A549 (cell line): ENCODE results near the gene VOPP1. TPM values are rescaled to one million over a fixed set of nuclear protein-coding genes. Genes with fewer than 3 reads are reported as not detected.

Source experiments
- ATAC-seq, 2 experiments: fragments of 200-7000 bp in 1 of 2; fragments of >200 bp in 1 of 2; cut with Nextera tagmentation in 1 of 2; cut with Tn5 transposase in 1 of 2; 3 replicates each; pipeline versions ENCODE4 v1.8.0 to v1.9.1; 2018 to 2020; ENCODE audit warnings: mild to moderate bottlenecking in 1 of 2, moderate library complexity in 1 of 2
- CTCF ChIA-PET: fragments of 300-600 bp; sonication (Branson Sonifier 250); formaldehyde crosslinking; extraction: SDS; loops from one replicate; lab custom pipeline; 2021; ENCODE audit warnings: antibody characterized with exemption, inconsistent platforms; lab: Yijun Ruan, JAX
- POLR2A ChIA-PET: fragments of 350-600 bp; formaldehyde crosslinking; extraction: SDS; loops from one replicate; lab custom pipeline; 2021; ENCODE audit warnings: antibody characterized with exemption, inconsistent platforms; lab: Yijun Ruan, JAX
- DNase-seq, 2 experiments: peaks; one replicate each; pipeline versions ENCODE4 v3.0.0 to v3.0.0-alpha.2; 2011 to 2016; ENCODE audit warnings: low read depth in 1 of 2, low spot score in 1 of 2
- FAIRE-seq: peaks from 2 replicates; lab custom pipeline; 2011; peaks lifted over from hg19 to GRCh38; lab: Jason Lieb, UNC
- H3K27ac ChIP-seq, 2 experiments: fragments of >200 bp; sonication (Bioruptor Twin); formaldehyde crosslinking; 3 replicates each; pipeline ENCODE4 v1.5.1; 2016 to 2017
- H3K4me1 ChIP-seq: fragments of >200 bp; sonication (Bioruptor Twin); formaldehyde crosslinking; 3 replicates; pipeline ENCODE4 v1.6.1; 2016
- H3K4me2 ChIP-seq: fragments of >200 bp; sonication (Bioruptor Twin); formaldehyde crosslinking; 3 replicates; pipeline ENCODE4 v1.6.1; 2016
- H3K4me3 ChIP-seq: fragments of >200 bp; sonication (Bioruptor Twin); formaldehyde crosslinking; 3 replicates; pipeline ENCODE4 v1.5.1; 2016
- H3K9me3 ChIP-seq: fragments of >200 bp; sonication (Bioruptor Twin); formaldehyde crosslinking; 3 replicates; pipeline ENCODE4 v1.6.1; 2016
- BHLHE40 ChIP-seq: IDR thresholded peaks from 2 replicates; pipeline ENCODE4 v1.6.1; 2012; ENCODE audit warnings: low read depth, low read length, inconsistent platforms
- CBX2 ChIP-seq: fragments of 200-600 bp; sonication (generic); IDR thresholded peaks from 2 replicates; pipeline ENCODE4 v1.6.1; 2016; ENCODE audit warnings: low read depth, mild to moderate bottlenecking, borderline replicate concordance
- CBX8 ChIP-seq: fragments of 200-600 bp; sonication (generic); IDR thresholded peaks from 2 replicates; pipeline ENCODE4 v1.6.1; 2016
- CTCF ChIP-seq: fragments of >200 bp; sonication (Bioruptor Twin); formaldehyde crosslinking; IDR thresholded peaks from 3 replicates; pipeline ENCODE4 v1.5.1; 2016
- E2F6 ChIP-seq: IDR thresholded peaks from 2 replicates; pipeline ENCODE4 v1.6.1; 2012; ENCODE audit warnings: low read depth, borderline replicate concordance
- EP300 ChIP-seq, 2 experiments: fragments of >200 bp; sonication (Bioruptor Twin); formaldehyde crosslinking; IDR thresholded peaks; 2 replicates in 1 of 2; 3 replicates in 1 of 2; pipeline ENCODE4 v1.6.1; 2016 to 2017
- HEYL ChIP-seq: fragments of 250-450 bp; sonication (Bioruptor Pico); IDR thresholded peaks from 2 replicates; pipeline ENCODE4 v1.8.0; 2021; ENCODE audit warnings: mild to moderate bottlenecking, moderate library complexity
- HOXB13 ChIP-seq: fragments of 250-450 bp; sonication (Bioruptor Pico); IDR thresholded peaks from 2 replicates; pipeline ENCODE4 v1.5.0; 2020; ENCODE audit warnings: low read depth, mild to moderate bottlenecking, moderate library complexity
- JUNB ChIP-seq: fragments of >200 bp; sonication (Bioruptor Twin); formaldehyde crosslinking; IDR thresholded peaks from 2 replicates; pipeline ENCODE4 v1.6.1; 2016
- KDM5A ChIP-seq: fragments of 200-600 bp; sonication (generic); IDR thresholded peaks from 2 replicates; pipeline ENCODE4 v1.6.1; 2016; ENCODE audit warnings: antibody characterized with exemption, mild to moderate bottlenecking
- MAFK ChIP-seq: fragments of 450-650 bp; IDR thresholded peaks from 2 replicates; pipeline ENCODE4 v1.6.1; 2014; ENCODE audit not compliant: partially characterized antibody
- MAX ChIP-seq: IDR thresholded peaks from 2 replicates; pipeline ENCODE4 v1.6.1; 2012
- MYC ChIP-seq: IDR thresholded peaks from 2 replicates; pipeline ENCODE4 v1.6.1; 2012; ENCODE audit warnings: mild to moderate bottlenecking, inconsistent platforms, low read length, improper control_type of control experiment, borderline replicate concordance
- NPAS2 ChIP-seq: fragments of 250-450 bp; sonication (Bioruptor Pico); IDR thresholded peaks from 2 replicates; pipeline ENCODE4 v1.8.0; 2022; ENCODE audit warnings: mild to moderate bottlenecking, moderate library complexity, borderline replicate concordance
- NR3C1 ChIP-seq: fragments of >200 bp; sonication (Bioruptor Twin); formaldehyde crosslinking; IDR thresholded peaks from 3 replicates; pipeline ENCODE4 v1.6.1; 2017
- PBX3 ChIP-seq: IDR thresholded peaks from 2 replicates; pipeline ENCODE4 v1.6.1; 2012
- PHF8 ChIP-seq: fragments of 200-600 bp; sonication (generic); IDR thresholded peaks from 2 replicates; pipeline ENCODE4 v1.6.1; 2016; ENCODE audit warnings: low read depth, mild to moderate bottlenecking, antibody characterized with exemption, moderate library complexity, borderline replicate concordance
- RAD21 ChIP-seq, 2 experiments: fragments of >200 bp in 1 of 2; sonication (Bioruptor Twin) in 1 of 2; formaldehyde crosslinking in 1 of 2; IDR thresholded peaks in 1 of 2; conservative IDR thresholded peaks in 1 of 2; 2 replicates in 1 of 2; 3 replicates in 1 of 2; pipeline ENCODE4 v1.6.1; 2012 to 2018; ENCODE audit warnings: inconsistent platforms in 1 of 2
- RARB ChIP-seq: fragments of 250-450 bp; sonication (Bioruptor Pico); IDR thresholded peaks from 2 replicates; pipeline ENCODE4 v1.8.0; 2021; ENCODE audit warnings: mild to moderate bottlenecking, moderate library complexity
- SMC3 ChIP-seq: fragments of >200 bp; sonication (Bioruptor Twin); formaldehyde crosslinking; IDR thresholded peaks from 3 replicates; pipeline ENCODE4 v1.6.1; 2018; ENCODE audit warnings: inconsistent platforms
- ZSCAN20 ChIP-seq: fragments of 250-450 bp; sonication (Bioruptor Pico); IDR thresholded peaks from 2 replicates; pipeline ENCODE4 v1.8.0; 2022; ENCODE audit warnings: mild to moderate bottlenecking, moderate library complexity
- WGBS: methylation state at CpG from one replicate; pipeline ENCODE4 v1.1.6; 2017; ENCODE audit errors: missing lambda C conversion rate; 5-methylcytosine and 5-hydroxymethylcytosine counted together
- polyA plus RNA-seq, 4 experiments: library from polyadenylated mRNA; depleted of rRNA in 3 of 4; stranded (reverse); fragments of >200 nt; fragmentation: RNase III in 1 of 4; extraction: RNeasy Plus Mini Kit Qiagen cat#74134 plus additional on column Dnase treatment in 1 of 4; gene quantifications; 2 replicates in 3 of 4; 3 replicates in 1 of 4; pipeline ENCODE4 v1.2.3, GENCODE V29; 2011 to 2017
- TF ChIP-seq, protein P1 (sequence below): fragments of 150-350 bp; IDR thresholded peaks from 2 replicates; pipeline ENCODE4 v1.6.1; 2014; ENCODE audit warnings: low read depth, mild to moderate bottlenecking, low read length
- TF ChIP-seq, protein P2 (sequence below): fragments of 450-650 bp; IDR thresholded peaks from 2 replicates; pipeline ENCODE4 v1.6.1; 2014; ENCODE audit warnings: antibody characterized with exemption

VOPP1 gene
- polyA plus RNA-seq, 2 of the 4 experiments (the other 2 are of a cell fraction), result 68.1 to 73.4 TPM

GRCh38 chr7:55594870-55595269 lies 22.6 kb upstream of the VOPP1 start:
- Histone ChIP-seq H3K4me1 (no peaks in the 10 kb centered on the region), H3K4me3 (no peak overlapping the region), H3K4me2 (no peak overlapping the region), H3K9me3 (no peaks in the 10 kb centered on the region), H3K27ac (no peak overlapping the region)
- FAIRE-seq (no peak), ATAC-seq (no peak), DNase-seq (no peak)
- ChIA-PET POLR2A (no interaction called here), CTCF (interaction anchor here (0.6 to 1.9 kb wide), 4 partner anchors 9 to 162 kb away, joined by 3 to 5 read pairs (median 3); no protein-coding TSS in a partner anchor)
- TF ChIP-seq NPAS2 (CRISPR knock-in tag) (no peak), CBX8 (no peak), MAFK (peak; percentile 62)

DNA sequence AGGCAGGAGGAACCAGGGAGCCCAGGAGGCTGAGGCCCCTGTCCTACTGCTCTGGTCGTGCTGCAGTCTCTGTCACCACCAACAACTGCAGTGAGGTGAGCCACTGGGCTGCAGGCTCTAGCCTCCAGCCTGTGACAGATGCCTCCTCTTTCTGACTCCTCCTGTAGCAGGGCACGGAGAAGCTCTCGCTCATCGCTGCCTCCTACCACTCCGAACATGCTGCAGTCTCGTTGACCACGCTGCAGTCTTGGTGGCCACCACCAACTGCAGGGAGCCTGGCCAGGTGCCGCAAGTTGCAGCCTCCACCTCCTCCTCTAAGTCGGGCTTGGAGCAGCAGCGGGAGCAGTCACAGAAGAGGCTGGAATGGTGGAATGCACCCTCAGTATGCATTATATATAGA lies 22.1 kb upstream of the VOPP1 start:
- Histone ChIP-seq H3K9me3 (no peaks in the 10 kb centered on the region), H3K4me2 (no peak overlapping the region)
- no peak for FAIRE-seq
- TF ChIP-seq, protein P1, sequence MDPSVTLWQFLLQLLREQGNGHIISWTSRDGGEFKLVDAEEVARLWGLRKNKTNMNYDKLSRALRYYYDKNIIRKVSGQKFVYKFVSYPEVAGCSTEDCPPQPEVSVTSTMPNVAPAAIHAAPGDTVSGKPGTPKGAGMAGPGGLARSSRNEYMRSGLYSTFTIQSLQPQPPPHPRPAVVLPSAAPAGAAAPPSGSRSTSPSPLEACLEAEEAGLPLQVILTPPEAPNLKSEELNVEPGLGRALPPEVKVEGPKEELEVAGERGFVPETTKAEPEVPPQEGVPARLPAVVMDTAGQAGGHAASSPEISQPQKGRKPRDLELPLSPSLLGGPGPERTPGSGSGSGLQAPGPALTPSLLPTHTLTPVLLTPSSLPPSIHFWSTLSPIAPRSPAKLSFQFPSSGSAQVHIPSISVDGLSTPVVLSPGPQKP, result no peak
- TF ChIP-seq HEYL (no peak), PBX3 (no peak), NR3C1 (no peak), MYC (no peak), PHF8 (no peak), JUNB (no peak), BHLHE40 (no peak), KDM5A (no peak)
- TF ChIP-seq, protein P2, sequence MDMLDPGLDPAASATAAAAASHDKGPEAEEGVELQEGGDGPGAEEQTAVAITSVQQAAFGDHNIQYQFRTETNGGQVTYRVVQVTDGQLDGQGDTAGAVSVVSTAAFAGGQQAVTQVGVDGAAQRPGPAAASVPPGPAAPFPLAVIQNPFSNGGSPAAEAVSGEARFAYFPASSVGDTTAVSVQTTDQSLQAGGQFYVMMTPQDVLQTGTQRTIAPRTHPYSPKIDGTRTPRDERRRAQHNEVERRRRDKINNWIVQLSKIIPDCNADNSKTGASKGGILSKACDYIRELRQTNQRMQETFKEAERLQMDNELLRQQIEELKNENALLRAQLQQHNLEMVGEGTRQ, result no peak
- TF ChIP-seq, all 56 proteins: peak for 0
- Histone ChIP-seq H3K4me1 (no peaks in the 10 kb centered on the region), H3K4me3 (no peak overlapping the region), H3K27ac (no peak overlapping the region)
- WGBS, result 35% methylated on average over 10 of the region's 10 CpGs
- ChIA-PET CTCF (interaction anchor here (0.5 to 1.9 kb wide), 3 partner anchors 78 to 704 kb away, joined by 3 to 5 read pairs (median 4); no protein-coding TSS in a partner anchor), POLR2A (no interaction called here)
- ATAC-seq, result no peak; a peak in 1 of 6 replicates
- DNase-seq, result no peak

GRCh38 chr7:55593515-55594318 lies 21.4 kb upstream of the VOPP1 start:
- Histone ChIP-seq H3K4me1 (no peaks in the 10 kb centered on the region), H3K27ac (no peak overlapping the region), H3K9me3 (no peaks in the 10 kb centered on the region), H3K4me3 (no peak overlapping the region), H3K4me2 (no peak overlapping the region)
- ATAC-seq, result peak; percentile 78 to 92
- TF ChIP-seq EP300 (IDR thresholded peaks at IDR 0.05), result no peak
- 0 out of 2 replicates have a peak, but pooled peaks have one; percentile 9 for TF ChIP-seq MAX
- no peak for TF ChIP-seq RARB (CRISPR knock-in tag)
- TF ChIP-seq RAD21 (conservative IDR thresholded peaks at IDR 0.05 in 1 of 2, IDR thresholded peaks at IDR 0.05 in 1 of 2), result peak; percentile 62 to 67
- no peak for TF ChIP-seq NPAS2 (CRISPR knock-in tag)
- TF ChIP-seq E2F6, result no peak
- no peak for TF ChIP-seq ZSCAN20 (CRISPR knock-in tag)
- peak; percentile 75 for TF ChIP-seq CTCF
- no peak for TF ChIP-seq HOXB13 (CRISPR knock-in tag)
- no peak for TF ChIP-seq CBX2
- TF ChIP-seq SMC3, result peak; percentile 58
- TF ChIP-seq, protein P2, result no peak
- ChIA-PET POLR2A (no interaction called here), CTCF (interaction anchor here (0.5 to 2.1 kb wide), 19 partner anchors 9 to 705 kb away, joined by 3 to 8 read pairs (median 3); no protein-coding TSS in a partner anchor)
- WGBS, result 10% methylated on average over 11 of the region's 14 CpGs
- FAIRE-seq, result no peak
- DNase-seq, result peak; percentile 49 to 66
